Superior temporal gyrus (tissue), 1 donor: ENCODE measurements around the gene CSF1.

Experiments
- DNase-seq: peaks from one replicate; pipeline ENCODE4 v3.0.0-alpha.2; 2016; ENCODE audit errors: extremely low spot score

Gene CSF1

GRCh38 chr1:109882288-109883245 is 28.1 kb upstream of the CSF1 start:
- DNase-seq, result peak; percentile 89

GRCh38 chr1:109883248-109883955 is 27.2 kb upstream of the CSF1 start:
- no peak for DNase-seq

- no peak for DNase-seq
Observed at GRCh38 chr1:109884242-109884891, 26.3 kb upstream of the CSF1 start.

GRCh38 chr1:109885589-109885988 is 25.1 kb upstream of the CSF1 start:
- no peak for DNase-seq

- DNase-seq, result no peak
Observed at GRCh38 chr1:109886827-109887226, 23.8 kb upstream of the CSF1 start.

- no peak for DNase-seq
Observed at GRCh38 chr1:109887271-109887670, 23.4 kb upstream of the CSF1 start.

GRCh38 chr1:109887884-109888283 is 22.8 kb upstream of the CSF1 start:
- no peak for DNase-seq

GRCh38 chr1:109889094-109889493 is 21.6 kb upstream of the CSF1 start:
- DNase-seq, result no peak

GRCh38 chr1:109890115-109890953 is 20.3 kb upstream of the CSF1 start:
- no peak for DNase-seq

- DNase-seq, result no peak
Observed at GRCh38 chr1:109891930-109892329, 18.7 kb upstream of the CSF1 start.

- DNase-seq, result no peak
Observed at GRCh38 chr1:109892561-109893368, 17.9 kb upstream of the CSF1 start.

GRCh38 chr1:109893532-109894171 is 17.0 kb upstream of the CSF1 start:
- DNase-seq, result no peak

GRCh38 chr1:109894823-109895719 is 15.6 kb upstream of the CSF1 start:
- DNase-seq, result no peak

GRCh38 chr1:109895720-109896504 is 14.7 kb upstream of the CSF1 start:
- no peak for DNase-seq

- no peak for DNase-seq
Observed at GRCh38 chr1:109896681-109897080, 14.0 kb upstream of the CSF1 start.

- no peak for DNase-seq
Observed at GRCh38 chr1:109897259-109897955, 13.2 kb upstream of the CSF1 start.

- no peak for DNase-seq
Observed at GRCh38 chr1:109898842-109899241, 11.8 kb upstream of the CSF1 start.

GRCh38 chr1:109901141-109901523 is 9.5 kb upstream of the CSF1 start:
- no peak for DNase-seq
